ENCODE measurements around the gene HSPA1L. TPM values are rescaled to one million over a fixed set of nuclear protein-coding genes. Genes with fewer than 3 reads are reported as not detected.

HSPA1L gene
- total and polyA plus RNA-seq, 2 experiments from 2014 or later, result 0.44 to 0.83 TPM

- Mint-ChIP-seq H3K9me3 (no peaks in the 10 kb centered on the region), H3K36me3 (ENCODE audit: low read depth) (peaks cover 13% of the 10 kb centered on the region), H3K27ac (no peak overlapping the region), H3K4me3 (no peak overlapping the region), H3K27me3 (ENCODE audit: insufficient read depth, low read depth, poor library complexity) (peaks cover 19% of the 10 kb centered on the region), H3K4me1 (no peaks in the 10 kb centered on the region)
- Histone ChIP-seq H2AFZ (no peak overlapping the region), H3K36me3 (ENCODE audit: insufficient read depth) (no peaks in the 10 kb centered on the region), H3K4me2 (no peak overlapping the region), H3K4me3 (no peak overlapping the region), H3K27me3 (ENCODE audit: insufficient read depth) (no peaks in the 10 kb centered on the region), H3K9me2 (ENCODE audit: insufficient read depth) (no peaks in the 10 kb centered on the region), H3F3A (replicated peaks; ENCODE audit: low read depth) (peaks cover 4% of the 10 kb centered on the region; the same call in 1 of the 2 replicates), H3K79me2 (replicated peaks; ENCODE audit: insufficient read depth) (no peaks in the 10 kb centered on the region), H4K20me1 (replicated peaks; ENCODE audit: insufficient read depth) (no peaks in the 10 kb centered on the region; the same call in 1 of the 2 replicates), H3K27ac (ENCODE audit: low read depth) (no peak overlapping the region), H3K4me1 (ENCODE audit: insufficient read depth) (no peaks in the 10 kb centered on the region)
- DNase-seq (ENCODE audit: low spot score), result no peak
- TF ChIP-seq POLR2AphosphoS5 (IDR thresholded peaks at IDR 0.05; ENCODE audit: low read depth), result no peak
- no peak for TF ChIP-seq REST (IDR thresholded peaks at IDR 0.05; ENCODE audit: unreplicated experiment)
- ATAC-seq, result no peak
Measured at GRCh38 chr6:31775184-31775583, 39.9 kb downstream of the HSPA1L start.

GRCh38 chr6:31771992-31772358 is 43.1 kb downstream of the HSPA1L start:
- H3K4me1 Mint-ChIP-seq, result no peaks in the 10 kb centered on the region; the same call in 2 of the 3 replicates
- Histone ChIP-seq H2AFZ (no peak overlapping the region), H3K4me3 (no peak overlapping the region), H3K4me1 (ENCODE audit: insufficient read depth) (no peaks in the 10 kb centered on the region), H3K79me2 (replicated peaks; ENCODE audit: insufficient read depth) (no peaks in the 10 kb centered on the region), H3K9me2 (ENCODE audit: insufficient read depth) (no peaks in the 10 kb centered on the region), H3F3A (replicated peaks; ENCODE audit: low read depth) (no peaks in the 10 kb centered on the region), H3K27me3 (ENCODE audit: insufficient read depth) (no peaks in the 10 kb centered on the region), H4K20me1 (replicated peaks; ENCODE audit: insufficient read depth) (no peaks in the 10 kb centered on the region), H3K36me3 (ENCODE audit: insufficient read depth) (no peaks in the 10 kb centered on the region), H3K27ac (ENCODE audit: low read depth) (no peak overlapping the region), H3K4me2 (no peak overlapping the region)
- no peak for DNase-seq (ENCODE audit: low spot score)
- H3K27ac Mint-ChIP-seq, result no peak overlapping the region
- no peak for ATAC-seq
- no peak overlapping the region for H3K4me3 Mint-ChIP-seq
- peaks cover 24% of the 10 kb centered on the region for H3K27me3 Mint-ChIP-seq (ENCODE audit: insufficient read depth, low read depth, poor library complexity)
- no peaks in the 10 kb centered on the region; the same call in 2 of the 3 replicates for H3K9me3 Mint-ChIP-seq
- no peaks in the 10 kb centered on the region for H3K36me3 Mint-ChIP-seq (ENCODE audit: low read depth)
- no peak for TF ChIP-seq STAT1 (IDR thresholded peaks at IDR 0.05; ENCODE audit: unreplicated experiment)
- no peak for TF ChIP-seq CREB1 (CRISPR knock-in tag; IDR thresholded peaks at IDR 0.05; ENCODE audit: low read depth)
- TF ChIP-seq REST (IDR thresholded peaks at IDR 0.05; ENCODE audit: unreplicated experiment), result no peak
- TF ChIP-seq ZNF114 (CRISPR knock-in tag; IDR thresholded peaks at IDR 0.05), result no peak
- no peak for TF ChIP-seq POLR2AphosphoS5 (IDR thresholded peaks at IDR 0.05; ENCODE audit: low read depth)
- TF ChIP-seq CTCF (conservative IDR thresholded peaks at IDR 0.05; ENCODE audit: low read depth in 2 of 2), result no peak
- no peak for TF ChIP-seq JUNB (IDR thresholded peaks at IDR 0.05; ENCODE audit: unreplicated experiment)
- no peak for TF ChIP-seq NANOG (IDR thresholded peaks at IDR 0.05; ENCODE audit: borderline replicate concordance)
- TF ChIP-seq ZNF331 (CRISPR knock-in tag; IDR thresholded peaks at IDR 0.05; ENCODE audit: low read depth), result no peak
- TF ChIP-seq ETS1 (IDR thresholded peaks at IDR 0.05), result no peak

All from GM23338 (cell line).